Dermis blood vessel endothelial cell (primary cell): Measurements from ENCODE around the gene OR4D2. TPM values are rescaled to one million over a fixed set of nuclear protein-coding genes. Genes with fewer than 3 reads are reported as not detected.

Experiments
- DNase-seq: peaks from one replicate; pipeline ENCODE4 v3.0.0; 2010
- total RNA-seq: library from RNA; depleted of rRNA; stranded (reverse); fragments of >200 nt; gene quantifications from 2 replicates; pipeline ENCODE4 v1.2.3, GENCODE V29; 2014

The OR4D2 gene
- total RNA-seq, 1 donor from 2014 or later: not detected

- no peak for DNase-seq
Measured at GRCh38 chr17:58174871-58175270, 8.1 kb downstream of the OR4D2 start.

GRCh38 chr17:58176200-58176599 is 9.4 kb downstream of the OR4D2 start:
- peak; percentile 23 for DNase-seq

- no peak for DNase-seq
Measured at GRCh38 chr17:58181796-58182195, 15.0 kb downstream of the OR4D2 start.

GRCh38 chr17:58183514-58183913 is 16.7 kb downstream of the OR4D2 start:
- DNase-seq: no peak

GRCh38 chr17:58184308-58184985 is 17.7 kb downstream of the OR4D2 start:
- DNase-seq: no peak

- no peak for DNase-seq
Measured at GRCh38 chr17:58184986-58185761, 18.4 kb downstream of the OR4D2 start.

- DNase-seq: no peak
Measured at GRCh38 chr17:58186591-58186990, 19.8 kb downstream of the OR4D2 start.

GRCh38 chr17:58187063-58187462 is 20.3 kb downstream of the OR4D2 start:
- DNase-seq: no peak

- no peak for DNase-seq
Measured at GRCh38 chr17:58187675-58188074, 20.9 kb downstream of the OR4D2 start.

GRCh38 chr17:58189436-58190146 is 22.8 kb downstream of the OR4D2 start:
- DNase-seq: peak; percentile 48

GRCh38 chr17:58191241-58191896 is 24.6 kb downstream of the OR4D2 start:
- no peak for DNase-seq

- no peak for DNase-seq
Measured at GRCh38 chr17:58192612-58193011, 25.8 kb downstream of the OR4D2 start, which contains the start of gene EPX. Gene EPX (plus strand): TSS chr17:58192726. CDS start chr17:58192847, 121 bp downstream.

- no peak for DNase-seq
Measured at GRCh38 chr17:58193641-58194255, 27.0 kb downstream of the OR4D2 start.

- no peak for DNase-seq
Measured at GRCh38 chr17:58195518-58196123, 28.8 kb downstream of the OR4D2 start.

GRCh38 chr17:58196610-58197009 is 29.8 kb downstream of the OR4D2 start:
- DNase-seq: no peak

- peak; percentile 68 for DNase-seq
Measured at GRCh38 chr17:58200024-58200633, 33.3 kb downstream of the OR4D2 start.

GRCh38 chr17:58202859-58203258 is 36.1 kb downstream of the OR4D2 start:
- no peak for DNase-seq

GRCh38 chr17:58204796-58205195 is 38.0 kb downstream of the OR4D2 start:
- no peak for DNase-seq

- DNase-seq: no peak
Measured at GRCh38 chr17:58205936-58206335, 39.2 kb downstream of the OR4D2 start.

GRCh38 chr17:58207451-58207850 is 40.7 kb downstream of the OR4D2 start:
- no peak for DNase-seq

- DNase-seq: no peak
Measured at GRCh38 chr17:58208344-58208743, 41.6 kb downstream of the OR4D2 start.

GRCh38 chr17:58210922-58211321 is 44.1 kb downstream of the OR4D2 start:
- DNase-seq: no peak
